Upper lobe of right lung (tissue), 1 donor: Measurements from ENCODE around the gene SPACA7. TPM values are rescaled to one million over a fixed set of nuclear protein-coding genes. Genes with fewer than 3 reads are reported as not detected.

Experiments
- ATAC-seq: fragments of 200-7000 bp; cut with Tn5 transposase; one replicate; pipeline ENCODE4 v1.9.1; 2020; ENCODE audit warnings: mild to moderate bottlenecking, moderate library complexity
- DNase-seq: peaks from one replicate; pipeline ENCODE4 v3.0.0-alpha.2; 2020
- H3K27ac ChIP-seq: fragments of 200-600 bp; one replicate; pipeline ENCODE4 v1.8.0; 2022
- H3K27me3 ChIP-seq: fragments of 200-600 bp; one replicate; pipeline ENCODE4 v1.8.0; 2022; ENCODE audit warnings: mild to moderate bottlenecking
- H3K36me3 ChIP-seq: fragments of 200-600 bp; one replicate; pipeline ENCODE4 v1.8.0; 2022
- H3K4me1 ChIP-seq: fragments of 200-600 bp; one replicate; pipeline ENCODE4 v1.8.0; 2022
- H3K4me3 ChIP-seq: fragments of 200-600 bp; one replicate; pipeline ENCODE4 v1.8.0; 2022; ENCODE audit warnings: mild to moderate bottlenecking
- H3K9me3 ChIP-seq: fragments of 200-600 bp; one replicate; pipeline ENCODE4 v1.8.0; 2022
- CTCF ChIP-seq: fragments of 200-600 bp; IDR thresholded peaks from one replicate; pipeline ENCODE4 v1.8.0; 2022; ENCODE audit warnings: antibody characterized with exemption
- intact Hi-C: fragments of 100-400 bp; cut with DNase I; formaldehyde crosslinking; loops from one replicate; pipeline ENCODE4 v1.11.0; 2022
- total RNA-seq: library from RNA; stranded (reverse); fragmentation: NEBNext Ultra II Directional; extraction: Animal tissue kit (Norgen Biotek cat#: 25700); gene quantifications from one replicate; pipeline ENCODE4 v1.2.1, GENCODE V29; 2021
- donor health status: DM: no; HTN: yes; CAD: no; lungs with severe emphysema.

Gene SPACA7
- total RNA-seq, 1 donor from 2014 or later, result not detected

- no peak overlapping the region for H3K27ac ChIP-seq
- no peak for TF ChIP-seq CTCF
- DNase-seq (no peak), ATAC-seq (no peak)
- no peak overlapping the region for H3K4me3 ChIP-seq
- H3K4me1 ChIP-seq, result no peaks in the 10 kb centered on the region
- no peaks in the 10 kb centered on the region for H3K36me3 ChIP-seq
- no peaks in the 10 kb centered on the region for H3K9me3 ChIP-seq
- H3K27me3 ChIP-seq, result peaks cover 41% of the 10 kb centered on the region
- intact Hi-C loops, result no loop called here
Observed at GRCh38 chr13:112330479-112331381, 45.4 kb upstream of the SPACA7 start.

- H3K27ac ChIP-seq, result no peak overlapping the region
- H3K4me3 ChIP-seq, result no peak overlapping the region
- DNase-seq (no peak), ATAC-seq (no peak)
- peaks cover 48% of the 10 kb centered on the region for H3K27me3 ChIP-seq
- H3K36me3 ChIP-seq, result no peaks in the 10 kb centered on the region
- H3K9me3 ChIP-seq, result no peaks in the 10 kb centered on the region
- TF ChIP-seq CTCF, result no peak
- intact Hi-C loops, result no loop called here
- no peaks in the 10 kb centered on the region for H3K4me1 ChIP-seq
Observed at GRCh38 chr13:112331675-112332074, 44.5 kb upstream of the SPACA7 start.

- no peak for DNase-seq
- Histone ChIP-seq H3K36me3 (no peaks in the 10 kb centered on the region), H3K4me1 (no peaks in the 10 kb centered on the region), H3K4me3 (no peak overlapping the region), H3K27me3 (peaks cover 48% of the 10 kb centered on the region), H3K9me3 (no peaks in the 10 kb centered on the region), H3K27ac (no peak overlapping the region)
- intact Hi-C loops, result no loop called here
- no peak for TF ChIP-seq CTCF
- no peak for ATAC-seq
Observed at GRCh38 chr13:112332727-112333126, 43.4 kb upstream of the SPACA7 start.

- intact Hi-C loops, result no loop called here
- Histone ChIP-seq H3K4me3 (no peak overlapping the region), H3K27ac (no peak overlapping the region), H3K4me1 (no peaks in the 10 kb centered on the region), H3K36me3 (no peaks in the 10 kb centered on the region), H3K9me3 (no peaks in the 10 kb centered on the region), H3K27me3 (peaks cover 48% of the 10 kb centered on the region)
- ATAC-seq (no peak), DNase-seq (no peak)
- no peak for TF ChIP-seq CTCF
Observed at GRCh38 chr13:112333756-112334543, 42.2 kb upstream of the SPACA7 start.

- DNase-seq (no peak), ATAC-seq (no peak)
- Histone ChIP-seq H3K9me3 (no peaks in the 10 kb centered on the region), H3K27ac (no peak overlapping the region), H3K27me3 (peaks cover 48% of the 10 kb centered on the region), H3K4me3 (no peak overlapping the region), H3K4me1 (no peaks in the 10 kb centered on the region), H3K36me3 (no peaks in the 10 kb centered on the region)
- TF ChIP-seq CTCF, result no peak
- intact Hi-C loops, result no loop called here
Observed at GRCh38 chr13:112335135-112335534, 41.0 kb upstream of the SPACA7 start.
